ENCODE results near the gene GPR85. TPM values are rescaled to one million over a fixed set of nuclear protein-coding genes. Genes with fewer than 3 reads are reported as not detected.
"Not testable (repeated sequence)": the region's sequence is repeated elsewhere in the genome, so short reads cannot be mapped to it uniquely, and the experiment has no call there.

The GPR85 gene
- total and polyA plus RNA-seq, 8 donors = 0.31 to 2.6 (median 1.1) TPM; not detected in 4

DNA sequence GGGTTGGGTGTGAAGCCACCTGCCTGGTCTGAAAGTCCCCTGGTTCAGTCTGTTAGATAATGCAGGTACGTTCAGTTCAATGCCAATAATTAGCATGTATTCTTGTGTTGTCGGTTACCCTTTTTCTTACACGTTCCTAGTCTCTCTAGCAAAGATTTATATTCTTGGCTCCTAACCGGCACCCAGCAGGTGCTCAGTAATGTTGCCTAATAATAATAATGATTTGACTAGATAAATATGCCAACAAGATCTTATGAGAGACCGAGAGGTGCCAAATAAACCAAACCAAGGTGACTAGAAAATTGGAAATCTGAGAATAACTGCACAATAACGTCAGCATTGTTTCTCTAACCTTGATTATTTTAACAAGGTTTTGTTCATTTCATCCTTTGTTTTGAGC, 32.8 kb upstream of the GPR85 start:
- Histone ChIP-seq H3K27ac (no peak overlapping the region), H3K27me3 (no peaks in the 10 kb centered on the region), H3K9me3 (no peaks in the 10 kb centered on the region), H3K36me3 (peaks cover 0 to 15% (median 6%) of the 10 kb centered on the region in 4 donors), H3K4me1 (peaks cover 6 to 19% (median 12%) of the 10 kb centered on the region in 4 donors), H3K4me3 (no peak overlapping the region)
- DNase-seq = no peak
- intact Hi-C loops (cut with DNase I; ENCODE audit: low total_unique reads) = no loop called here
- TF ChIP-seq POLR2A (IDR thresholded peaks at IDR 0.05) = no peak
- TF ChIP-seq POLR2AphosphoS5 (IDR thresholded peaks at IDR 0.05) = no peak
- no peak for TF ChIP-seq EP300 (IDR thresholded peaks at IDR 0.05)
- TF ChIP-seq, protein P1, sequence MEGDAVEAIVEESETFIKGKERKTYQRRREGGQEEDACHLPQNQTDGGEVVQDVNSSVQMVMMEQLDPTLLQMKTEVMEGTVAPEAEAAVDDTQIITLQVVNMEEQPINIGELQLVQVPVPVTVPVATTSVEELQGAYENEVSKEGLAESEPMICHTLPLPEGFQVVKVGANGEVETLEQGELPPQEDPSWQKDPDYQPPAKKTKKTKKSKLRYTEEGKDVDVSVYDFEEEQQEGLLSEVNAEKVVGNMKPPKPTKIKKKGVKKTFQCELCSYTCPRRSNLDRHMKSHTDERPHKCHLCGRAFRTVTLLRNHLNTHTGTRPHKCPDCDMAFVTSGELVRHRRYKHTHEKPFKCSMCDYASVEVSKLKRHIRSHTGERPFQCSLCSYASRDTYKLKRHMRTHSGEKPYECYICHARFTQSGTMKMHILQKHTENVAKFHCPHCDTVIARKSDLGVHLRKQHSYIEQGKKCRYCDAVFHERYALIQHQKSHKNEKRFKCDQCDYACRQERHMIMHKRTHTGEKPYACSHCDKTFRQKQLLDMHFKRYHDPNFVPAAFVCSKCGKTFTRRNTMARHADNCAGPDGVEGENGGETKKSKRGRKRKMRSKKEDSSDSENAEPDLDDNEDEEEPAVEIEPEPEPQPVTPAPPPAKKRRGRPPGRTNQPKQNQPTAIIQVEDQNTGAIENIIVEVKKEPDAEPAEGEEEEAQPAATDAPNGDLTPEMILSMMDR (IDR thresholded peaks at IDR 0.05) = no peak
- WGBS, 5 donors = 76 to 87% (median 79%) methylated on average over 6 of the region's 6 CpGs

DNA sequence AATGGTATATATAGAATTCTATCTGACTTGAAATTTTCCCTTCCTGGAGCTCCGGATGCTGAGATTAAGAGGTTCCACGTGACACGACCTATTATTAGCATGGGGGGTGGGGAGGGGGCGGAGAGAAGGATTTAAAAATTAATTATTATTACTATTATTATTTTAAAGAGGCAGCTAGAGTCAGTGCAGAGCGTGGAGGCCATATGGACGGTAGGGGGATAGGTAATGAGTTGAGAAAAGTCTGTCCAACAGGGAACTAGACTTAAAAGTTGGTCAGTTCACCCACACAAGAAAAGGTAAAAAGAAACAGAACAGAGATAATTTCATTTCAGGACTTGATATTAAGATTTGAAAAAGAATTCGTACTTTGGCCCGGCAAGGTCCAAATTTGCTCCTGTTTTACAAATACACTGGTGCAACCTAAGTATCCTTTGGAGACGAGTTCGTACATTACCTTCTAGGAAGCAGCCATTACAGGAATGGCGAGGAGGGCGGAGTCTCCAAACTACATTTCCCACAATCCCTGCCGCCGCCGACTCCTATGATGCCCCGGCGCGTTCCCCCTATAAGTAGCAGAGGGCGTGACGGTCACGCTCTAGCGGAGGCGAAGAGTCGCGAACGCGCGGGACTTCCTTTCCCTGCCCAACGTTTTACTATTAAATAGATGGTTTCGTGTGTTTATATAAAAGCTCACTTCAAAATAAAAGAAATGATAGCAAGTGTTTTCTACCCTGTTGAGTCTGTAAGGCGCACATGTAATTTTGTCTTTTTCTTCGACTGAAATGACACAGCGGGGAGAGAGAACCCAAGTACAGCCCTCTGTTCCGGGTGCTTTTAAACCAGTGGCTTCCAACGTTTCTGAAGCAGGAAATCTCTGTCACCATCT, 31.7 kb upstream of the GPR85 start, which contains the start of gene SMIM30:
TSS of gene SMIM30 (minus strand) at position 481 of the 886 bp plus-strand sequence. CDS start 976 bp downstream, outside the sequence.
- Histone ChIP-seq H3K4me3 (peak within 1 kb of the TSS; percentile 55 to 65 (median 56)), H3K27me3 (no peaks in the 10 kb centered on the region), H3K27ac (peak within 1 kb of the TSS in 4 of 5 donors; percentile 25 to 76 (median 65)), H3K9me3 (no peaks in the 10 kb centered on the region), H3K36me3 (peaks cover 0 to 20% (median 13%) of the 10 kb centered on the region in 4 donors), H3K4me1 (peaks cover 6 to 19% (median 12%) of the 10 kb centered on the region in 4 donors)
- peak; percentile 93 to 98 for DNase-seq
- no peak for TF ChIP-seq EP300 (IDR thresholded peaks at IDR 0.05)
- TF ChIP-seq POLR2A (IDR thresholded peaks at IDR 0.05) = peak in 1 of 4 donors; percentile 60
- TF ChIP-seq, protein P1 (IDR thresholded peaks at IDR 0.05) = no peak
- TF ChIP-seq POLR2AphosphoS5 (IDR thresholded peaks at IDR 0.05) = peak; percentile 92 to 96 (median 93)
- intact Hi-C loops (cut with DNase I; ENCODE audit: low total_unique reads) = no loop called here
- 0 to 1% (median 0%) methylated on average over 35 of the region's 35 CpGs for WGBS, 5 donors

DNA sequence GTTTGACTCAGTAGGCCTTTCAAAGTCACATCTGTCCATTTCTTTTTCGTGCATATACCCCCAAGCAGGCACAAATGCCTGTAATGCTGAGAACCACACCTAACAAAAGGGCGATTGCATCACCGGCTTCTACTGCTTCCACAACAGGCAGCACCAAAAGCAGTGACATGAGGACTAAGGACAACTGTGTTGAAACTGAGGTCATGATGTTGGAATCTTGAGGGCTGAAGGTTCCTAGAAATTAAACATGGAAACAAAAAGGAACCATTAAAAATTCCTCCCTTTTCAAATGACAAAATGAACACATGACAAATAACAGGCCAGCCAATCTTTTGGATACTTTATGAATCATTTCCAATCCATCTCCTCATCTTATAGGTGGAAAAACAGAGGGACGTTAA, 30.7 kb upstream of the GPR85 start:
- H3K27me3 ChIP-seq; intact Hi-C loops (cut with DNase I; ENCODE audit: low total_unique reads); DNase-seq; H3K9me3 ChIP-seq: not testable (repeated sequence)
- H3K4me3 ChIP-seq = peak overlapping the region in 3 of 4 donors; percentile 55 to 65 (median 58)
- H3K36me3 ChIP-seq = peaks cover 0 to 20% (median 16%) of the 10 kb centered on the region in 4 donors
- H3K4me1 ChIP-seq = peaks cover 6 to 19% (median 12%) of the 10 kb centered on the region in 4 donors
- 75 to 81% (median 79%) methylated on average over 4 of the region's 4 CpGs for WGBS, 5 donors
- peak overlapping the region in 1 of 5 donors; percentile 72 for H3K27ac ChIP-seq

DNA sequence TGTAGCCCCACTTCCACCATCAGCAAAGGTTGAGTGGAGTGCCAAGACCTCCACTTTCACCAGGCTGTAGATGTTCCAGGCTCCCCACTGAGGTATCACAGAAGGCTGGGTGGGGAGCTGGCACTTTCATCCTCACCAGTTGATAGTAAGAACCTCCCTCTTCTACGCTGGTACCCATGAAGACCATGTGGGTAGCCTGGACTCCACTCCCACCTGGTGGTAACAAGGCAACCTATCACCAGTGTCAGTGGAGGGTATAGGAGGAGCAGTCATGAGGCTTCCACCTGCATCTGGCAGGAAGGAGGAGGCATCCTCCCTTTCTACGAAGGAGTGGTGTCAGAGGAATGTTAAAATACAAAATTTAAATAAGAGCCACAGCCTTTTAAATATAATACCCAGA, 27.3 kb upstream of the GPR85 start:
- no peak for TF ChIP-seq POLR2AphosphoS5 (IDR thresholded peaks at IDR 0.05)
- TF ChIP-seq, protein P1 (IDR thresholded peaks at IDR 0.05) = no peak
- TF ChIP-seq POLR2A (IDR thresholded peaks at IDR 0.05) = no peak
- TF ChIP-seq EP300 (IDR thresholded peaks at IDR 0.05) = no peak
- Histone ChIP-seq H3K4me1 (peaks cover 6 to 13% (median 10%) of the 10 kb centered on the region in 4 donors), H3K4me3 (no peak overlapping the region), H3K9me3 (no peaks in the 10 kb centered on the region), H3K27ac (no peak overlapping the region), H3K36me3 (peaks cover 0 to 20% (median 16%) of the 10 kb centered on the region in 4 donors), H3K27me3 (no peaks in the 10 kb centered on the region)
- WGBS, 5 donors = 72 to 85% (median 80%) methylated on average over 2 of the region's 2 CpGs
- intact Hi-C loops (cut with DNase I; ENCODE audit: low total_unique reads) = no loop called here
- peak in 1 of 2 donors; percentile 36 for DNase-seq

Data from stomach (tissue), 9 donors.